A549 (cell line): ENCODE results near the gene NEAT1. TPM values are rescaled to one million over a fixed set of nuclear protein-coding genes. Genes with fewer than 3 reads are reported as not detected.

Source experiments
- ATAC-seq, 2 experiments: fragments of 200-7000 bp in 1 of 2; fragments of >200 bp in 1 of 2; cut with Nextera tagmentation in 1 of 2; cut with Tn5 transposase in 1 of 2; 3 replicates each; pipeline versions ENCODE4 v1.8.0 to v1.9.1; 2018 to 2020; ENCODE audit warnings: mild to moderate bottlenecking in 1 of 2, moderate library complexity in 1 of 2
- CTCF ChIA-PET: fragments of 300-600 bp; sonication (Branson Sonifier 250); formaldehyde crosslinking; extraction: SDS; loops from one replicate; lab custom pipeline; 2021; ENCODE audit warnings: antibody characterized with exemption, inconsistent platforms; lab: Yijun Ruan, JAX
- POLR2A ChIA-PET: fragments of 350-600 bp; formaldehyde crosslinking; extraction: SDS; loops from one replicate; lab custom pipeline; 2021; ENCODE audit warnings: antibody characterized with exemption, inconsistent platforms; lab: Yijun Ruan, JAX
- DNase-seq, 2 experiments: peaks; one replicate each; pipeline versions ENCODE4 v3.0.0 to v3.0.0-alpha.2; 2011 to 2016; ENCODE audit warnings: low read depth in 1 of 2, low spot score in 1 of 2
- FAIRE-seq: peaks from 2 replicates; lab custom pipeline; 2011; peaks lifted over from hg19 to GRCh38; lab: Jason Lieb, UNC
- H3K27ac ChIP-seq, 2 experiments: fragments of >200 bp; sonication (Bioruptor Twin); formaldehyde crosslinking; 3 replicates each; pipeline ENCODE4 v1.5.1; 2016 to 2017
- H3K4me1 ChIP-seq: fragments of >200 bp; sonication (Bioruptor Twin); formaldehyde crosslinking; 3 replicates; pipeline ENCODE4 v1.6.1; 2016
- H3K4me2 ChIP-seq: fragments of >200 bp; sonication (Bioruptor Twin); formaldehyde crosslinking; 3 replicates; pipeline ENCODE4 v1.6.1; 2016
- H3K4me3 ChIP-seq: fragments of >200 bp; sonication (Bioruptor Twin); formaldehyde crosslinking; 3 replicates; pipeline ENCODE4 v1.5.1; 2016
- H3K9me3 ChIP-seq: fragments of >200 bp; sonication (Bioruptor Twin); formaldehyde crosslinking; 3 replicates; pipeline ENCODE4 v1.6.1; 2016
- BCL3 ChIP-seq: fragments of >200 bp; sonication (Bioruptor Twin); formaldehyde crosslinking; IDR thresholded peaks from 3 replicates; pipeline ENCODE4 v1.6.1; 2016
- CBX8 ChIP-seq: fragments of 200-600 bp; sonication (generic); IDR thresholded peaks from 2 replicates; pipeline ENCODE4 v1.6.1; 2016
- CEBPB ChIP-seq, 2 experiments: fragments of >200 bp in 1 of 2; sonication (Bioruptor Twin) in 1 of 2; formaldehyde crosslinking in 1 of 2; IDR thresholded peaks; 2 replicates each; pipeline ENCODE4 v1.6.1; 2012 to 2016
- EHF ChIP-seq: fragments of 250-450 bp; sonication (Bioruptor Pico); IDR thresholded peaks from 2 replicates; pipeline ENCODE4 v1.5.0; 2020; ENCODE audit warnings: mild to moderate bottlenecking
- EP300 ChIP-seq, 2 experiments: fragments of >200 bp; sonication (Bioruptor Twin); formaldehyde crosslinking; IDR thresholded peaks; 2 replicates in 1 of 2; 3 replicates in 1 of 2; pipeline ENCODE4 v1.6.1; 2016 to 2017
- GATA3 ChIP-seq: IDR thresholded peaks from 2 replicates; pipeline ENCODE4 v1.6.1; 2012; ENCODE audit warnings: borderline replicate concordance
- HES2 ChIP-seq: fragments of >200 bp; sonication (Bioruptor Twin); formaldehyde crosslinking; IDR thresholded peaks from 2 replicates; pipeline ENCODE4 v1.6.1; 2016
- JUN ChIP-seq, 2 experiments: fragments of >200 bp; sonication (Bioruptor Twin); formaldehyde crosslinking; IDR thresholded peaks; 2 replicates in 1 of 2; 3 replicates in 1 of 2; pipeline ENCODE4 v1.6.1; 2016 to 2017
- JUNB ChIP-seq: fragments of >200 bp; sonication (Bioruptor Twin); formaldehyde crosslinking; IDR thresholded peaks from 2 replicates; pipeline ENCODE4 v1.6.1; 2016
- KDM5A ChIP-seq: fragments of 200-600 bp; sonication (generic); IDR thresholded peaks from 2 replicates; pipeline ENCODE4 v1.6.1; 2016; ENCODE audit warnings: antibody characterized with exemption, mild to moderate bottlenecking
- MYC ChIP-seq: IDR thresholded peaks from 2 replicates; pipeline ENCODE4 v1.6.1; 2012; ENCODE audit warnings: mild to moderate bottlenecking, inconsistent platforms, low read length, improper control_type of control experiment, borderline replicate concordance
- NPAS2 ChIP-seq: fragments of 250-450 bp; sonication (Bioruptor Pico); IDR thresholded peaks from 2 replicates; pipeline ENCODE4 v1.8.0; 2022; ENCODE audit warnings: mild to moderate bottlenecking, moderate library complexity, borderline replicate concordance
- POLR2A ChIP-seq: IDR thresholded peaks from 2 replicates; pipeline ENCODE4 v1.6.1; 2012; ENCODE audit warnings: mild to moderate bottlenecking, low read length
- POLR2AphosphoS2 ChIP-seq: conservative IDR thresholded peaks from 2 replicates; pipeline ENCODE4 v1.6.1; 2012; ENCODE audit warnings: low read length, improper control_type of control experiment, inconsistent platforms
- RAD21 ChIP-seq, 2 experiments: fragments of >200 bp in 1 of 2; sonication (Bioruptor Twin) in 1 of 2; formaldehyde crosslinking in 1 of 2; IDR thresholded peaks in 1 of 2; conservative IDR thresholded peaks in 1 of 2; 2 replicates in 1 of 2; 3 replicates in 1 of 2; pipeline ENCODE4 v1.6.1; 2012 to 2018; ENCODE audit warnings: inconsistent platforms in 1 of 2
- RARB ChIP-seq: fragments of 250-450 bp; sonication (Bioruptor Pico); IDR thresholded peaks from 2 replicates; pipeline ENCODE4 v1.8.0; 2021; ENCODE audit warnings: mild to moderate bottlenecking, moderate library complexity
- RFX5 ChIP-seq: fragments of 450-650 bp; IDR thresholded peaks from 2 replicates; pipeline ENCODE4 v1.7.1; 2014; ENCODE audit warnings: antibody characterized with exemption, mild to moderate bottlenecking, moderate library complexity
- RNF2 ChIP-seq: fragments of 200-600 bp; sonication (generic); IDR thresholded peaks from 2 replicates; pipeline ENCODE4 v1.6.1; 2016; ENCODE audit warnings: low read depth, mild to moderate bottlenecking, antibody characterized with exemption, moderate library complexity, borderline replicate concordance
- SMC3 ChIP-seq: fragments of >200 bp; sonication (Bioruptor Twin); formaldehyde crosslinking; IDR thresholded peaks from 3 replicates; pipeline ENCODE4 v1.6.1; 2018; ENCODE audit warnings: inconsistent platforms
- SREBF2 ChIP-seq: fragments of 450-650 bp; IDR thresholded peaks from 2 replicates; pipeline ENCODE4 v1.6.1; 2014; ENCODE audit warnings: mild to moderate bottlenecking, moderate library complexity
- TFCP2L1 ChIP-seq: fragments of 250-450 bp; sonication (Bioruptor Pico); IDR thresholded peaks from 2 replicates; pipeline ENCODE4 v1.5.0; 2021; ENCODE audit warnings: mild to moderate bottlenecking
- TP53 ChIP-seq: fragments of 250-450 bp; sonication (Bioruptor Pico); IDR thresholded peaks from 2 replicates; pipeline ENCODE4 v1.5.0; 2021; ENCODE audit warnings: mild to moderate bottlenecking, moderate library complexity
- ZFP36 ChIP-seq: fragments of 450-650 bp; IDR thresholded peaks from 2 replicates; pipeline ENCODE4 v1.6.1; 2014; ENCODE audit warnings: borderline replicate concordance; ENCODE audit not compliant: partially characterized antibody
- WGBS: methylation state at CpG from one replicate; pipeline ENCODE4 v1.1.6; 2017; ENCODE audit errors: missing lambda C conversion rate; 5-methylcytosine and 5-hydroxymethylcytosine counted together
- polyA plus RNA-seq, 4 experiments: library from polyadenylated mRNA; depleted of rRNA in 3 of 4; stranded (reverse); fragments of >200 nt; fragmentation: RNase III in 1 of 4; extraction: RNeasy Plus Mini Kit Qiagen cat#74134 plus additional on column Dnase treatment in 1 of 4; gene quantifications; 2 replicates in 3 of 4; 3 replicates in 1 of 4; pipeline ENCODE4 v1.2.3, GENCODE V29; 2011 to 2017
- TF ChIP-seq, protein P1 (sequence below): IDR thresholded peaks from 2 replicates; pipeline ENCODE4 v1.6.1; 2012
- TF ChIP-seq, protein P2 (sequence below): fragments of 250-450 bp; sonication (Bioruptor Pico); IDR thresholded peaks from 2 replicates; pipeline ENCODE4 v1.5.0; 2021; ENCODE audit warnings: mild to moderate bottlenecking, moderate library complexity, borderline replicate concordance
- TF ChIP-seq, protein P3 (sequence below): fragments of 150-350 bp; IDR thresholded peaks from 2 replicates; pipeline ENCODE4 v1.6.1; 2014; ENCODE audit warnings: low read depth, mild to moderate bottlenecking, low read length

NEAT1 gene
- polyA plus RNA-seq, 2 of the 4 experiments (the other 2 are of a cell fraction): 314 to 1,223 TPM

DNA sequence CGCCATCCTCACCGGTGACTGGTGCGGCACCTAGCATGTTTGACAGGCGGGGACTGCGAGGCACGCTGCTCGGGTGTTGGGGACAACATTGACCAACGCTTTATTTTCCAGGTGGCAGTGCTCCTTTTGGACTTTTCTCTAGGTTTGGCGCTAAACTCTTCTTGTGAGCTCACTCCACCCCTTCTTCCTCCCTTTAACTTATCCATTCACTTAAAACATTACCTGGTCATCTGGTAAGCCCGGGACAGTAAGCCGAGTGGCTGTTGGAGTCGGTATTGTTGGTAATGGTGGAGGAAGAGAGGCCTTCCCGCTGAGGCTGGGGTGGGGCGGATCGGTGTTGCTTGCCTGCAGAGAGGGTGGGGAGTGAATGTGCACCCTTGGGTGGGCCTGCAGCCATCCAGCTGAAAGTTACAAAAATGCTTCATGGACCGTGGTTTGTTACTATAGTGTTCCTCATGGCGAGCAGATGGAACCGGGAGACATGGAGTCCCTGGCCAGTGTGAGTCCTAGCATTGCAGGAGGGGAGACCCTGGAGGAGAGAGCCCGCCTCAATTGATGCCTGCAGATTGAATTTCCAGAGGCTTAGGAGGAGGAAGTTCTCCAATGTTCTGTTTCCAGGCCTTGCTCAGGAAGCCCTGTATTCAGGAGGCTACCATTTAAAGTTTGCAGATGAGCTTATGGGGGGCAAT, 1.1 kb downstream of the NEAT1 start:
- Histone ChIP-seq H3K27ac (peak overlapping the region; percentile 97 to 100), H3K4me3 (peak overlapping the region; percentile 95), H3K4me1 (peaks cover 23% of the 10 kb centered on the region), H3K9me3 (no peaks in the 10 kb centered on the region), H3K4me2 (peak overlapping the region; percentile 89)
- ChIA-PET CTCF (interaction anchor here (1.2 to 17.0 kb wide), 7 partner anchors 12 to 87 kb away, joined by 3 to 208 read pairs (median 5); partner anchors contain the start of genes FRMD8 and SLC25A45), POLR2A (interaction anchor here (0.5 to 17.5 kb wide), 26 partner anchors 6 to 645 kb away, joined by 3 to 756 read pairs (median 6); partner anchors contain the start of genes DPF2, FRMD8, MALAT1 and NEAT1)
- peak in 1 of 2 experiments; percentile 57 for DNase-seq
- no peak for ATAC-seq
- TF ChIP-seq RAD21 (conservative IDR thresholded peaks at IDR 0.05 in 1 of 2, IDR thresholded peaks at IDR 0.05 in 1 of 2) (no peak), RARB (CRISPR knock-in tag) (peak; percentile 29; the same call in 1 of the 2 replicates), MYC (0 out of 2 replicates have a peak, but pooled peaks have one; percentile 52), GATA3 (peak; percentile 14; the same call in 1 of the 2 replicates), RNF2 (no peak), BCL3 (peak; percentile 15; the same call in 2 of the 3 replicates), POLR2A (peak; percentile 39), JUNB (no peak), TFCP2L1 (CRISPR knock-in tag) (peak; percentile 86; the same call in 1 of the 2 replicates), JUN (IDR thresholded peaks at IDR 0.05) (peak; percentile 10 to 78; a peak in 4 of 5 replicates), CEBPB (IDR thresholded peaks at IDR 0.05) (no peak), POLR2AphosphoS2 (no peak)
- TF ChIP-seq, protein P1, sequence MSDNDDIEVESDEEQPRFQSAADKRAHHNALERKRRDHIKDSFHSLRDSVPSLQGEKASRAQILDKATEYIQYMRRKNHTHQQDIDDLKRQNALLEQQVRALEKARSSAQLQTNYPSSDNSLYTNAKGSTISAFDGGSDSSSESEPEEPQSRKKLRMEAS: peak; percentile 22
- FAIRE-seq: no peak
- 1% methylated on average over 18 of the region's 19 CpGs for WGBS

GRCh38 chr11:65424205-65425104, 1.9 kb downstream of the NEAT1 start:
- CTCF ChIA-PET: interaction anchor here (1.2 to 17.0 kb wide), 5 partner anchors 8 to 86 kb away, joined by 5 to 208 read pairs (median 5); partner anchors contain the start of genes FRMD8 and SLC25A45
- H3K4me2 ChIP-seq: peak overlapping the region; percentile 89
- DNase-seq (peak in 1 of 2 experiments; percentile 73), ATAC-seq (no peak), FAIRE-seq (no peak)
- peak overlapping the region; percentile 97 to 100 for H3K27ac ChIP-seq
- POLR2A ChIA-PET: interaction anchor here (0.5 to 17.5 kb wide), 15 partner anchors 7 to 191 kb away, joined by 3 to 756 read pairs (median 4); partner anchors contain the start of genes FRMD8, MALAT1, NEAT1 and PCNX3
- WGBS: under 1% methylated on average over 18 of the region's 18 CpGs
- H3K4me1 ChIP-seq: peaks cover 20% of the 10 kb centered on the region
- peak overlapping the region; percentile 95 for H3K4me3 ChIP-seq
- H3K9me3 ChIP-seq: no peaks in the 10 kb centered on the region
- TF ChIP-seq SREBF2 (no peak), CBX8 (no peak), JUNB (no peak), NPAS2 (CRISPR knock-in tag) (no peak), POLR2A (peak; percentile 60), EHF (CRISPR knock-in tag) (peak; percentile 18), HES2 (no peak), ZFP36 (no peak), SMC3 (no peak), TFCP2L1 (CRISPR knock-in tag) (peak; percentile 27), RNF2 (no peak), KDM5A (no peak), MYC (no peak), EP300 (IDR thresholded peaks at IDR 0.05) (no peak), BCL3 (no peak), JUN (IDR thresholded peaks at IDR 0.05) (peak; percentile 32 to 50; a peak in 3 of 5 replicates), TP53 (peak; percentile 80), RFX5 (no peak)
- TF ChIP-seq, protein P2, sequence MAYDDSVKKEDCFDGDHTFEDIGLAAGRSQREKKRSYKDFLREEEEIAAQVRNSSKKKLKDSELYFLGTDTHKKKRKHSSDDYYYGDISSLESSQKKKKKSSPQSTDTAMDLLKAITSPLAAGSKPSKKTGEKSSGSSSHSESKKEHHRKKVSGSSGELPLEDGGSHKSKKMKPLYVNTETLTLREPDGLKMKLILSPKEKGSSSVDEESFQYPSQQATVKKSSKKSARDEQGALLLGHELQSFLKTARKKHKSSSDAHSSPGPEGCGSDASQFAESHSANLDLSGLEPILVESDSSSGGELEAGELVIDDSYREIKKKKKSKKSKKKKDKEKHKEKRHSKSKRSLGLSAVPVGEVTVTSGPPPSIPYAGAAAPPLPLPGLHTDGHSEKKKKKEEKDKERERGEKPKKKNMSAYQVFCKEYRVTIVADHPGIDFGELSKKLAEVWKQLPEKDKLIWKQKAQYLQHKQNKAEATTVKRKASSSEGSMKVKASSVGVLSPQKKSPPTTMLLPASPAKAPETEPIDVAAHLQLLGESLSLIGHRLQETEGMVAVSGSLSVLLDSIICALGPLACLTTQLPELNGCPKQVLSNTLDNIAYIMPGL (CRISPR knock-in tag): peak; percentile 51
- TF ChIP-seq, protein P3, sequence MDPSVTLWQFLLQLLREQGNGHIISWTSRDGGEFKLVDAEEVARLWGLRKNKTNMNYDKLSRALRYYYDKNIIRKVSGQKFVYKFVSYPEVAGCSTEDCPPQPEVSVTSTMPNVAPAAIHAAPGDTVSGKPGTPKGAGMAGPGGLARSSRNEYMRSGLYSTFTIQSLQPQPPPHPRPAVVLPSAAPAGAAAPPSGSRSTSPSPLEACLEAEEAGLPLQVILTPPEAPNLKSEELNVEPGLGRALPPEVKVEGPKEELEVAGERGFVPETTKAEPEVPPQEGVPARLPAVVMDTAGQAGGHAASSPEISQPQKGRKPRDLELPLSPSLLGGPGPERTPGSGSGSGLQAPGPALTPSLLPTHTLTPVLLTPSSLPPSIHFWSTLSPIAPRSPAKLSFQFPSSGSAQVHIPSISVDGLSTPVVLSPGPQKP: no peak
